Spleen (tissue), 11 donors: Measurements from ENCODE around the gene CFAP20. TPM values are rescaled to one million over a fixed set of nuclear protein-coding genes. Genes with fewer than 3 reads are reported as not detected.

Source experiments
- DNase-seq: peaks from one replicate; pipeline ENCODE4 v3.0.0-alpha.2; 2020
- H3K27ac ChIP-seq, 8 donors: fragments of 200-600 bp; sonication (generic) in 7 of 8; 1 replicate in 4 of 8; 2 replicates in 4 of 8; pipeline versions ENCODE4 v1.5.0 to v1.8.0; 2016 to 2021; ENCODE audit warnings: inconsistent platforms in 4 of 8, mild to moderate bottlenecking in 4 of 8, moderate library complexity in 1 of 8
- H3K27me3 ChIP-seq, 7 donors: fragments of 200-600 bp; sonication (generic) in 6 of 7; replicated peaks in 1 of 7; 1 replicate in 4 of 7; 2 replicates in 3 of 7; pipeline versions ENCODE4 v1.5.0 to v1.8.0; 2016 to 2021; ENCODE audit warnings: inconsistent platforms in 3 of 7, mild to moderate bottlenecking in 1 of 7
- H3K36me3 ChIP-seq, 6 donors: fragments of 200-600 bp; sonication (generic) in 5 of 6; 1 replicate in 4 of 6; 2 replicates in 2 of 6; pipeline versions ENCODE4 v1.5.0 to v1.8.0; 2016 to 2021; ENCODE audit warnings: inconsistent platforms in 2 of 6
- H3K4me1 ChIP-seq, 6 donors: fragments of 200-600 bp; sonication (generic) in 5 of 6; 1 replicate in 3 of 6; 2 replicates in 3 of 6; pipeline versions ENCODE4 v1.5.0 to v1.8.0; 2016 to 2021; ENCODE audit warnings: inconsistent platforms in 3 of 6
- H3K4me3 ChIP-seq, 8 donors: fragments of 200-600 bp; sonication (generic) in 7 of 8; 1 replicate in 4 of 8; 2 replicates in 4 of 8; pipeline versions ENCODE4 v1.5.0 to v1.8.0; 2016 to 2021; ENCODE audit warnings: inconsistent platforms in 4 of 8, mild to moderate bottlenecking in 4 of 8, moderate library complexity in 2 of 8
- H3K9me3 ChIP-seq, 8 donors: fragments of 200-600 bp; sonication (generic) in 7 of 8; 1 replicate in 4 of 8; 2 replicates in 4 of 8; pipeline versions ENCODE4 v1.5.0 to v1.8.0; 2016 to 2021; ENCODE audit warnings: inconsistent platforms in 4 of 8
- CTCF ChIP-seq, 11 experiments: fragments of 200-600 bp in 7 of 11; fragments of 450-650 bp in 4 of 11; sonication (generic) in 4 of 11; IDR thresholded peaks in 8 of 11; conservative IDR thresholded peaks in 3 of 11; 1 replicate in 7 of 11; 2 replicates in 4 of 11; pipeline versions ENCODE4 v1.4.0 to v1.8.0; 2016 to 2021; ENCODE audit warnings: antibody characterized with exemption in 11 of 11, inconsistent platforms in 4 of 11, mild to moderate bottlenecking in 1 of 11
- POLR2A ChIP-seq, 3 donors: fragments of 450-650 bp; IDR thresholded peaks; one replicate each; pipeline ENCODE4 v1.5.1; 2017; ENCODE audit warnings: antibody characterized with exemption in 3 of 3, mild to moderate bottlenecking in 1 of 3
- POLR2AphosphoS5 ChIP-seq, 3 donors: sonication (generic); formaldehyde crosslinking; IDR thresholded peaks; one replicate each; pipeline ENCODE4 v1.5.1; 2017; ENCODE audit warnings: antibody characterized with exemption in 3 of 3
- WGBS, 5 donors: extraction: QIAGEN DNeasy Blood & Tissue Kit in 3 of 5; methylation state at CpG; one replicate each; pipeline versions ENCODE4 v1.1.5 to v1.1.7; 2013 to 2018; 5-methylcytosine and 5-hydroxymethylcytosine counted together
- intact Hi-C: fragments of 100-400 bp; cut with DNase I; formaldehyde crosslinking; loops from one replicate; pipeline ENCODE4 v1.15.0; 2023; ENCODE audit warnings: low total_unique reads
- polyA plus RNA-seq, 3 donors: library from polyadenylated mRNA; stranded (reverse); fragments of 200-250 nt; gene quantifications; one replicate each; pipeline ENCODE4 v1.2.1, GENCODE V29; 2013
- total RNA-seq, 7 donors: library from RNA; depleted of rRNA in 3 of 7; stranded (reverse); fragments of >200 nt in 3 of 7; fragmentation: NEBNext Ultra II Directional in 4 of 7; extraction: Animal tissue kit (Norgen Biotek cat#: 25700) in 4 of 7; gene quantifications; one replicate each; pipeline versions ENCODE4 v1.1.0 to v1.2.1, GENCODE V29; 2016 to 2021
- donor health status: healthy with polysubstance abuse.
- donor health status: DM: no; HTN: no; CAD: no; lungs with moderate emphysema.
- donor health status: DM: no; HTN: no; CAD: no.
- donor health status: Bipolar disorder and iron deficiency.
- donor health status: healthy.
- donor health status: DM: no; HTN: no; CAD: no.
- donor health status: DM: yes; HTN: yes; CAD: no.

CFAP20 gene
- total and polyA plus RNA-seq, 10 donors = 12.0 to 51.3 (median 23.8) TPM

GRCh38 chr16:58170223-58170622 lies 41.0 kb upstream of the CFAP20 start:
- 91 to 98% (median 98%) methylated on average over 2 of the region's 2 CpGs for WGBS, 5 donors
- H3K27me3 ChIP-seq = no peaks in the 10 kb centered on the region

GRCh38 chr16:58160855-58161254 lies 31.7 kb upstream of the CFAP20 start:
- DNase-seq = no peak
- intact Hi-C loops = no loop called here
- Histone ChIP-seq H3K27me3 (no peaks in the 10 kb centered on the region), H3K4me1 (no peaks in the 10 kb centered on the region), H3K4me3 (no peak overlapping the region), H3K36me3 (peaks cover 0 to 87% (median 70%) of the 10 kb centered on the region in 6 donors), H3K9me3 (no peaks in the 10 kb centered on the region), H3K27ac (no peak overlapping the region)
- TF ChIP-seq CTCF (IDR thresholded peaks at IDR 0.05 in 8 of 11, conservative IDR thresholded peaks at IDR 0.05 in 3 of 11) = no peak
- WGBS, 5 donors = 64 to 98% (median 85%) methylated on average over 3 of the region's 3 CpGs

More at GRCh38 chr16:58170223-58170622, 41.0 kb upstream of the CFAP20 start:
- intact Hi-C loops = no loop called here
- Histone ChIP-seq H3K4me3 (no peak overlapping the region), H3K36me3 (peaks cover 10 to 100% (median 80%) of the 10 kb centered on the region in 6 donors), H3K4me1 (no peaks in the 10 kb centered on the region), H3K9me3 (no peaks in the 10 kb centered on the region), H3K27ac (no peak overlapping the region)
- no peak for DNase-seq
- TF ChIP-seq CTCF (IDR thresholded peaks at IDR 0.05 in 8 of 11, conservative IDR thresholded peaks at IDR 0.05 in 3 of 11) = no peak
- no peak for TF ChIP-seq POLR2A (IDR thresholded peaks at IDR 0.05)

- H3K36me3 ChIP-seq = peaks cover 0 to 66% (median 48%) of the 10 kb centered on the region in 6 donors
- no peaks in the 10 kb centered on the region for H3K4me1 ChIP-seq
- WGBS, 5 donors = 80 to 100% (median 95%) methylated on average over 3 of the region's 3 CpGs
- no peaks in the 10 kb centered on the region for H3K27me3 ChIP-seq
- H3K9me3 ChIP-seq = no peaks in the 10 kb centered on the region
- H3K4me3 ChIP-seq = no peak overlapping the region
- TF ChIP-seq POLR2A (IDR thresholded peaks at IDR 0.05) = no peak
- DNase-seq = no peak
- no peak overlapping the region for H3K27ac ChIP-seq
- intact Hi-C loops = no loop called here
Observed at GRCh38 chr16:58158725-58159124, 29.5 kb upstream of the CFAP20 start.

GRCh38 chr16:58157951-58158540 lies 28.9 kb upstream of the CFAP20 start:
- Histone ChIP-seq H3K4me1 (no peaks in the 10 kb centered on the region), H3K27ac (no peak overlapping the region), H3K9me3 (no peaks in the 10 kb centered on the region), H3K36me3 (peaks cover 0 to 59% (median 42%) of the 10 kb centered on the region in 6 donors), H3K4me3 (no peak overlapping the region), H3K27me3 (no peaks in the 10 kb centered on the region)
- intact Hi-C loops = no loop called here
- DNase-seq = no peak
- no peak for TF ChIP-seq CTCF (IDR thresholded peaks at IDR 0.05 in 8 of 11, conservative IDR thresholded peaks at IDR 0.05 in 3 of 11)
- no peak for TF ChIP-seq POLR2AphosphoS5 (IDR thresholded peaks at IDR 0.05)
- no peak for TF ChIP-seq POLR2A (IDR thresholded peaks at IDR 0.05)
- 84 to 87% (median 87%) methylated on average over 29 of the region's 29 CpGs for WGBS, 5 donors

- no peak for TF ChIP-seq POLR2AphosphoS5 (IDR thresholded peaks at IDR 0.05)
- no peak for TF ChIP-seq CTCF (IDR thresholded peaks at IDR 0.05 in 8 of 11, conservative IDR thresholded peaks at IDR 0.05 in 3 of 11)
- TF ChIP-seq POLR2A (IDR thresholded peaks at IDR 0.05) = no peak
- intact Hi-C loops = no loop called here
- H3K27me3 ChIP-seq = no peaks in the 10 kb centered on the region
- H3K27ac ChIP-seq = no peak overlapping the region
- H3K4me3 ChIP-seq = no peak overlapping the region
- peaks cover 0 to 51% (median 34%) of the 10 kb centered on the region in 6 donors for H3K36me3 ChIP-seq
- WGBS, 5 donors = 73 to 91% (median 90%) methylated on average over 2 of the region's 2 CpGs
- no peaks in the 10 kb centered on the region for H3K9me3 ChIP-seq
- H3K4me1 ChIP-seq = no peaks in the 10 kb centered on the region
- DNase-seq = no peak
Observed at GRCh38 chr16:58157239-58157638, 28.1 kb upstream of the CFAP20 start.
